Upper lobe of left lung (tissue), 6 donors: ENCODE data around the gene CDR2L. TPM values are rescaled to one million over a fixed set of nuclear protein-coding genes. Genes with fewer than 3 reads are reported as not detected.

ENCODE experiments used
- ATAC-seq, 2 donors: fragments of 200-7000 bp; cut with Tn5 transposase; one replicate each; pipeline ENCODE4 v1.9.1; 2022; ENCODE audit warnings: mild to moderate bottlenecking in 2 of 2, moderate library complexity in 2 of 2; ENCODE audit not compliant: low FRiP score in 2 of 2
- DNase-seq, 2 donors: peaks; one replicate each; pipeline ENCODE4 v3.0.0-alpha.2; 2019 to 2020
- H3K27ac ChIP-seq, 4 donors: fragments of 200-600 bp; sonication (generic); one replicate each; pipeline ENCODE4 v1.5.1; 2016 to 2019
- H3K27me3 ChIP-seq, 4 donors: fragments of 200-600 bp; sonication (generic); one replicate each; pipeline ENCODE4 v1.5.1; 2017 to 2019
- H3K36me3 ChIP-seq, 4 donors: fragments of 200-600 bp; sonication (generic); one replicate each; pipeline ENCODE4 v1.5.1; 2016 to 2019
- H3K4me1 ChIP-seq, 4 donors: fragments of 200-600 bp; sonication (generic); one replicate each; pipeline ENCODE4 v1.5.1; 2018 to 2019
- H3K4me3 ChIP-seq, 4 donors: fragments of 200-600 bp; sonication (generic); one replicate each; pipeline ENCODE4 v1.5.1; 2017 to 2019; ENCODE audit warnings: mild to moderate bottlenecking in 2 of 4, moderate library complexity in 1 of 4
- H3K9me3 ChIP-seq, 4 donors: fragments of 200-600 bp; sonication (generic); one replicate each; pipeline ENCODE4 v1.5.1; 2018 to 2019
- CTCF ChIP-seq, 6 experiments: fragments of 450-650 bp in 4 of 6; fragments of 200-600 bp in 2 of 6; sonication (generic) in 2 of 6; IDR thresholded peaks; one replicate each; pipeline ENCODE4 v1.5.1; 2016 to 2019; ENCODE audit warnings: antibody characterized with exemption in 6 of 6
- EP300 ChIP-seq, 4 donors: sonication (generic); formaldehyde crosslinking; IDR thresholded peaks; one replicate each; pipeline ENCODE4 v1.5.1; 2017; ENCODE audit warnings: antibody characterized with exemption in 4 of 4, control low read depth in 2 of 4
- POLR2A ChIP-seq, 4 donors: fragments of 450-650 bp; IDR thresholded peaks; one replicate each; pipeline ENCODE4 v1.5.1; 2016 to 2017; ENCODE audit warnings: antibody characterized with exemption in 4 of 4, mild to moderate bottlenecking in 2 of 4
- POLR2AphosphoS5 ChIP-seq, 2 donors: sonication (generic); formaldehyde crosslinking; IDR thresholded peaks; one replicate each; pipeline ENCODE4 v1.5.1; 2017; ENCODE audit warnings: antibody characterized with exemption in 2 of 2
- WGBS, 2 donors: methylation state at CpG; one replicate each; pipeline ENCODE4 v1.1.5; 2017 to 2018; 5-methylcytosine and 5-hydroxymethylcytosine counted together
- total RNA-seq, 6 donors: library from RNA; depleted of rRNA in 4 of 6; stranded (reverse); fragments of >200 nt in 4 of 6; gene quantifications; one replicate each; pipeline versions ENCODE4 v1.1.0 to v1.2.1, GENCODE V29; 2016 to 2021
- donor health status: DM: no; HTN: no; CAD: no; lungs with moderate emphysema.
- donor health status: DM: no; HTN: yes; CAD: no; lungs with severe emphysema.

CDR2L gene
- total RNA-seq, 6 donors from 2014 or later: 15.6 to 48.8 (median 24.7) TPM

DNA sequence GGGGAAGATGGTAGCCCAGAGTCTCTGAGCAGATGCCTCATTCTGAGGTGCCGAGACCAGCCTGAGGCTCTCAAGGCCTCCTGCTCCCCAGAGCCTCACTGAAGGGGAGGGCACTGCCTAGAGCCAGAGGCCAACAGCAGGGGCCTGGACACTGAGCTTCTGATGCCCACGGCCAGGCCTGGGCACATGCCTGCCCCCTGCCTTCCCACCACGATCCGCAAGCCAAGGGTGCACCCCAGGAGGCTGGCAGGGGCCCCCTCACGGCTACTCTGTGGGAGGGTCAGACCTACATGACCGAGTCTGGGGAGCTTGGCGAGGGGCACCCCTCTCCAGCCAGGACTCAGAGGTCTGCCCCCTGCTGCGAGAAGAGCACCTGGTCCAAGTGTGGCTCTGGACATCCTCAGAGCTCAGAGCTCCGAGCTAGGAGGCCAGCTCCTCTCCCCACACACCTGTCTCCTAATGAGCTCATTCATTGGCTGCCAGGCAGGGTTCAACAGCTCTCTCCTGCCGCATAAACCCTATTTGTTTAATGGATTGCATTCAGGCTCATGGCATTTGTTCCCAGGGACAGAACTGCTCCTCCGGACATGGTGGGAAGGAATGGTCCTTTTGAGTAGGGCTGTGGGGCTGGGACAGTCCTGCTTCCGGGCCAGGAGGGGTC is 37.8 kb upstream of the CDR2L start:
- no peaks in the 10 kb centered on the region for H3K9me3 ChIP-seq
- WGBS, 2 donors: 23 to 65% methylated on average over 4 to 12 of the region's 12 CpGs
- no peaks in the 10 kb centered on the region for H3K4me1 ChIP-seq
- H3K27me3 ChIP-seq: no peaks in the 10 kb centered on the region
- no peak overlapping the region for H3K4me3 ChIP-seq
- ATAC-seq (no peak), DNase-seq (no peak)
- peaks cover 0 to 23% (median 0%) of the 10 kb centered on the region in 4 donors for H3K36me3 ChIP-seq
- TF ChIP-seq CTCF (IDR thresholded peaks at IDR 0.05) (no peak), POLR2A (IDR thresholded peaks at IDR 0.05) (no peak), EP300 (IDR thresholded peaks at IDR 0.05) (no peak), POLR2AphosphoS5 (IDR thresholded peaks at IDR 0.05) (no peak)
- no peak overlapping the region for H3K27ac ChIP-seq

DNA sequence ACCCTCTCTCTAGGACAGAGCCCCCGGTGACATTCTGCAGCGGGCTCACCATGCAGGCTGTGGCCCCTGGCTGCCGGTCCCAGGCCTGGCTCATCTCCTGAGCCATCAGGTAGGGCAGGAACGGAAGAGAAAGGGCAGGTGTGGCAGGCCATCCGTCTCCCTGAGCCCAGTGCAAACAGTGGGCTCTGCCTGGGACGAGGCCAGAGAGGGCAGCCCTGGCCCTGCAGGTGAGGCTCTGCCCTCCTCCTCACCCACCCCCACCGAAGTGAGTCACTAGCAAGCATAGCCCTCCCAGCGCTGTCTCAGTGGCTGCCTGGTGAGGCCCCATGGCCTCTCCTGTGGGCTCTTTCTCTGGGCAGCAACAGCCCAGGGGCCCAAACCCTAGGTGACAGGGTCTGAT is 37.2 kb upstream of the CDR2L start:
- no peak for DNase-seq
- Histone ChIP-seq H3K36me3 (peaks cover 0 to 30% (median 0%) of the 10 kb centered on the region in 4 donors), H3K9me3 (no peaks in the 10 kb centered on the region), H3K4me3 (no peak overlapping the region), H3K27me3 (no peaks in the 10 kb centered on the region), H3K27ac (no peak overlapping the region), H3K4me1 (no peaks in the 10 kb centered on the region)
- 73% methylated on average over 8 of the region's 8 CpGs; no CpG with 5 or more reads in 1 of the 2 donors for WGBS, 2 donors
- TF ChIP-seq POLR2A (IDR thresholded peaks at IDR 0.05) (no peak), EP300 (IDR thresholded peaks at IDR 0.05) (no peak), POLR2AphosphoS5 (IDR thresholded peaks at IDR 0.05) (no peak)
- ATAC-seq: no peak

DNA sequence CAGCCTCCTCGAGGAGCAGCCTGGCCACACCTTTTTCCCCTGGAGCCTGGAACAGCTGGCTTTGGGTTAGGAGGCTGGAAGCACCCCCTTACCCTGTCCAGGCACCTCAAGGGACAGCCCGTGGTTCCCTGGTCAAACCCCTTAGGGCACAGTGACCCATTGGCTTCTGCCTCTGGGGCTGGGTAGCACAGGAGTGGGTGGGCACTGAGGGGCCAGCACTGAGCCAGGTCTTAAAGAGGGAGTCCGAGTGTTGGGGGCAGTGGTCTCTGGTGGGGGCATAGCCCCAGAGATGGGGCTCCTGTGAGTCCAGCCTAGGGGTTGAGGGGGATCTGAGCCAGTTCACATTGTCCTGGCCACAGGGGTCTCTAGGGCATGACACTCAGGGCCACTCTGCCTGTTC is 36.4 kb upstream of the CDR2L start:
- no peaks in the 10 kb centered on the region for H3K9me3 ChIP-seq
- peaks cover 0 to 36% (median 1%) of the 10 kb centered on the region in 4 donors for H3K36me3 ChIP-seq
- no peak for TF ChIP-seq CTCF (IDR thresholded peaks at IDR 0.05)
- TF ChIP-seq POLR2AphosphoS5 (IDR thresholded peaks at IDR 0.05): no peak
- TF ChIP-seq EP300 (IDR thresholded peaks at IDR 0.05): no peak
- no peak for TF ChIP-seq POLR2A (IDR thresholded peaks at IDR 0.05)
- no peak overlapping the region for H3K4me3 ChIP-seq
- DNase-seq: no peak
- H3K4me1 ChIP-seq: no peaks in the 10 kb centered on the region
- ATAC-seq: no peak
- H3K27me3 ChIP-seq: no peaks in the 10 kb centered on the region
- no peak overlapping the region for H3K27ac ChIP-seq
- 71% methylated on average over 2 of the region's 3 CpGs; no CpG with 5 or more reads in 1 of the 2 donors for WGBS, 2 donors

DNA sequence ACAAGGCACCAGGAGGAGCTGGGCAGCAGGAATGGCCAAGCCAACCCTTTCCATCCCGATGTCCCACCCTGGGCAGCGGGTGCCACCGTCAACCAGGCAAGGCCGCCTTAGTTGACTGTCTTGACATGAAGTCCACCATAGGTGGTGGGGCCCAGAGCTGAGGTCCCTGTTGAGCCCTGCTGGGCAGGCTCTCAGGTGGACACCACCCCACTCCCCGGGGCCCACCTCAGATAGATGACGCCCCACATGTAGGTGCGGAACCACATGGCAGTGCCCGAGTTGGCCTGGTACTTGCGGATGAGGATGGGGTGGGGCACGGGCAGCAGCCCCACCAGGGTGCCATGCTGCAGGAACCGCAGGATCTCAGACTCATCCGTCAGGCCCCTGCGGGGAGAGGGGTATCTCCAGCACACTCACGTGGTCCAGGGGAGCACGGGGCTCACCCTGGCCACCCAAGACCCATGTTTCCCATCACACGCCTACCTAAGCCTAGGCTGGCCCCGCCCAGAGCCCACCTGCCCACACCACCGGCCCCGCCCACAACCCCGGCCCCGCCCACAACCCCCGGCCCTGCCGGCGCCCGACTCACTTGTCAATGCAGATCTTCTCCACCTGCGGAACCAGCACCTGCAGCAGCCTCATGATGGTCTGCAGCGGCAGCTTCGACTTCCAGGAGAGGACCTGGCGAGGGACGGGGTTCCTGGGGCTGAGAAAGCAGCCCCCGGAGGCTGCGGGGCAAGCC is 35.6 kb upstream of the CDR2L start:
- no peak overlapping the region for H3K27ac ChIP-seq
- H3K4me3 ChIP-seq: no peak overlapping the region
- H3K4me1 ChIP-seq: no peaks in the 10 kb centered on the region
- peaks cover 0 to 36% (median 1%) of the 10 kb centered on the region in 4 donors for H3K36me3 ChIP-seq
- WGBS, 2 donors: 86 to 88% methylated on average over 19 to 22 of the region's 32 CpGs
- no peak for TF ChIP-seq EP300 (IDR thresholded peaks at IDR 0.05)
- no peak for TF ChIP-seq POLR2A (IDR thresholded peaks at IDR 0.05)
- TF ChIP-seq POLR2AphosphoS5 (IDR thresholded peaks at IDR 0.05): no peak
- TF ChIP-seq CTCF (IDR thresholded peaks at IDR 0.05): no peak
- DNase-seq (no peak), ATAC-seq (no peak)
- H3K9me3 ChIP-seq: peaks cover 0 to 7% (median 0%) of the 10 kb centered on the region in 4 donors
- no peaks in the 10 kb centered on the region for H3K27me3 ChIP-seq

GRCh38 chr17:74952431-74953133 is 34.9 kb upstream of the CDR2L start:
- TF ChIP-seq EP300 (IDR thresholded peaks at IDR 0.05) (no peak), POLR2A (IDR thresholded peaks at IDR 0.05) (no peak), POLR2AphosphoS5 (IDR thresholded peaks at IDR 0.05) (no peak), CTCF (IDR thresholded peaks at IDR 0.05) (no peak)
- DNase-seq (no peak), ATAC-seq (no peak)
- 86 to 87% methylated on average over 21 to 24 of the region's 24 CpGs for WGBS, 2 donors
- Histone ChIP-seq H3K4me1 (no peaks in the 10 kb centered on the region), H3K36me3 (peaks cover 0 to 36% (median 1%) of the 10 kb centered on the region in 4 donors), H3K27ac (no peak overlapping the region), H3K4me3 (no peak overlapping the region), H3K9me3 (peaks cover 0 to 8% (median 0%) of the 10 kb centered on the region in 4 donors), H3K27me3 (no peaks in the 10 kb centered on the region)
